Loucy (cell line): Measurements from ENCODE around the gene KRTAP6-2.

Experiments used
- H2AFZ ChIP-seq: fragments of 200-600 bp; sonication (generic); 2 replicates; pipeline ENCODE4 v1.6.0; 2016; ENCODE audit warnings: antibody characterized with exemption, mild to moderate bottlenecking, low read length, moderate library complexity
- H3F3A ChIP-seq: fragments of 200-600 bp; 2 replicates; pipeline ENCODE4 v1.6.0; 2016; ENCODE audit warnings: antibody characterized with exemption, low read depth, mild to moderate bottlenecking
- H3K27me3 ChIP-seq: fragments of 200-600 bp; sonication (generic); 2 replicates; pipeline ENCODE4 v1.6.1; 2014; ENCODE audit warnings: low read length, mild to moderate bottlenecking; ENCODE audit not compliant: insufficient read depth, poor library complexity, severe bottlenecking
- H3K36me3 ChIP-seq: fragments of 200-600 bp; sonication (generic); 2 replicates; pipeline ENCODE4 v1.6.1; 2016; ENCODE audit warnings: low read length; ENCODE audit not compliant: insufficient read depth
- H3K4me1 ChIP-seq: fragments of 200-600 bp; sonication (generic); 2 replicates; pipeline ENCODE4 v1.5.1; 2014; ENCODE audit warnings: low read length, mild to moderate bottlenecking; ENCODE audit not compliant: insufficient read depth, poor library complexity, severe bottlenecking
- H3K4me2 ChIP-seq: fragments of 200-600 bp; sonication (generic); 2 replicates; pipeline ENCODE4 v1.6.0; 2014; ENCODE audit warnings: antibody characterized with exemption, low read length, low read depth, mild to moderate bottlenecking; ENCODE audit not compliant: poor library complexity, severe bottlenecking
- H3K4me3 ChIP-seq: fragments of 200-600 bp; sonication (generic); 2 replicates; pipeline ENCODE4 v1.5.1; 2014; ENCODE audit warnings: low read length, mild to moderate bottlenecking, mixed read lengths; ENCODE audit not compliant: poor library complexity, severe bottlenecking
- H3K79me2 ChIP-seq: fragments of 200-600 bp; sonication (generic); 2 replicates; pipeline ENCODE4 v1.6.1; 2014; ENCODE audit warnings: low read length; ENCODE audit not compliant: insufficient read depth
- H3K9ac ChIP-seq: fragments of 200-600 bp; sonication (generic); 2 replicates; pipeline ENCODE4 v1.6.0; 2014; ENCODE audit warnings: mild to moderate bottlenecking, low read depth, low read length, moderate library complexity; ENCODE audit not compliant: poor library complexity, severe bottlenecking
- H3K9me2 ChIP-seq: fragments of 200-600 bp; sonication (generic); replicated peaks from 2 replicates; pipeline ENCODE4 v1.6.1; 2016; ENCODE audit warnings: low read depth, low read length, mixed read lengths
- H3K9me3 ChIP-seq: fragments of 200-600 bp; sonication (generic); 2 replicates; pipeline ENCODE4 v1.6.1; 2014; ENCODE audit warnings: mild to moderate bottlenecking, antibody characterized with exemption, low read length, low read depth; ENCODE audit not compliant: insufficient read depth
- H4K20me1 ChIP-seq: fragments of 200-600 bp; sonication (generic); 2 replicates; pipeline ENCODE4 v1.6.0; 2014; ENCODE audit warnings: antibody characterized with exemption, low read length, mild to moderate bottlenecking; ENCODE audit not compliant: insufficient read depth, poor library complexity, severe bottlenecking
- CTCF ChIP-seq: fragments of 200-600 bp; sonication (generic); conservative IDR thresholded peaks from 2 replicates; pipeline ENCODE4 v1.5.1; 2014; ENCODE audit warnings: mild to moderate bottlenecking, antibody characterized with exemption, low read length
- EZH2phosphoT487 ChIP-seq: fragments of 200-600 bp; IDR thresholded peaks from 2 replicates; pipeline ENCODE4 v1.6.1; 2018; ENCODE audit warnings: antibody characterized with exemption, mild to moderate bottlenecking, moderate library complexity, borderline replicate concordance

Gene KRTAP6-2

GRCh38 chr21:30561264-30561895 is 37.3 kb downstream of the KRTAP6-2 start, which contains the start of gene KRTAP19-7:
TSS of gene KRTAP19-7 (minus strand) at chr21:30561314. CDS start at chr21:30561289, 25 bp downstream.
- Histone ChIP-seq H3K27me3 (no peaks in the 10 kb centered on the region), H3K4me3 (no peak within 1 kb of the TSS), H3K4me2 (no peak within 1 kb of the TSS), H3K36me3 (no peaks in the 10 kb centered on the region), H3K9ac (no peak within 1 kb of the TSS), H4K20me1 (no peaks in the 10 kb centered on the region), H3K4me1 (no peaks in the 10 kb centered on the region), H3F3A (no peaks in the 10 kb centered on the region), H3K79me2 (no peaks in the 10 kb centered on the region), H3K9me2 (no peaks in the 10 kb centered on the region), H3K9me3 (no peaks in the 10 kb centered on the region), H2AFZ (no peak within 1 kb of the TSS)
- TF ChIP-seq CTCF, result no peak
- no peak for TF ChIP-seq EZH2phosphoT487

GRCh38 chr21:30555095-30555494 is 43.6 kb downstream of the KRTAP6-2 start:
- Histone ChIP-seq H2AFZ (no peak overlapping the region), H3K9me3 (no peaks in the 10 kb centered on the region), H3K36me3 (no peaks in the 10 kb centered on the region), H3K9ac (no peak overlapping the region), H3F3A (no peaks in the 10 kb centered on the region), H3K4me1 (no peaks in the 10 kb centered on the region), H3K27me3 (no peaks in the 10 kb centered on the region), H4K20me1 (no peaks in the 10 kb centered on the region), H3K9me2 (no peaks in the 10 kb centered on the region), H3K4me3 (no peak overlapping the region), H3K4me2 (no peak overlapping the region), H3K79me2 (no peaks in the 10 kb centered on the region)
- TF ChIP-seq CTCF (no peak), EZH2phosphoT487 (no peak)

GRCh38 chr21:30552782-30553181 is 45.9 kb downstream of the KRTAP6-2 start:
- Histone ChIP-seq H3F3A (no peaks in the 10 kb centered on the region), H3K4me3 (no peak overlapping the region), H3K9me3 (no peaks in the 10 kb centered on the region), H3K4me1 (no peaks in the 10 kb centered on the region), H3K79me2 (no peaks in the 10 kb centered on the region), H3K4me2 (no peak overlapping the region), H3K9ac (no peak overlapping the region), H3K9me2 (no peaks in the 10 kb centered on the region), H4K20me1 (no peaks in the 10 kb centered on the region), H2AFZ (no peak overlapping the region), H3K27me3 (no peaks in the 10 kb centered on the region), H3K36me3 (no peaks in the 10 kb centered on the region)
- TF ChIP-seq EZH2phosphoT487, result no peak
- TF ChIP-seq CTCF, result no peak
